Fibroblast of skin of abdomen (primary cell): ENCODE measurements around the gene GRIK4.

Experiments used
- DNase-seq: peaks from one replicate; pipeline ENCODE4 v3.0.0-alpha.2; 2013

GRIK4 gene

DNA sequence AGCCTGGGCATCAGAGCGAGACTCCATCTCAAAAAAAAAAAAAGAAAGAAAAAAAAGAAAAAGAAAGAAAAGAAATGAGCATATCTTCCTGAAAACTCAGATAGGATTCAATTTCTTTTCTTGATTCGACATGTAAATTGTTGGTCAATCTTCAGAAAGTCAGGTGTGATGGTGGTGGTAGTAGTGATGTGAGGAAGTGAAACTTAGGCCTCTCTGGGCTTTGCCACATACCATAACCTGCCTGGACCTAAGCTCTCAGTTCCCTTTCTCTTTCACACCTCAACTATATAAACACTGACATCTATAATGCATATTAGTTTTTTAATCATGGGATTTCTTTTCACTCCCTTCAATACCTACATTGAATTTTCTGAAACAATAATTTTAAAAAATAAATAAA is 414.4 kb downstream of the GRIK4 start:
- no peak for DNase-seq

DNA sequence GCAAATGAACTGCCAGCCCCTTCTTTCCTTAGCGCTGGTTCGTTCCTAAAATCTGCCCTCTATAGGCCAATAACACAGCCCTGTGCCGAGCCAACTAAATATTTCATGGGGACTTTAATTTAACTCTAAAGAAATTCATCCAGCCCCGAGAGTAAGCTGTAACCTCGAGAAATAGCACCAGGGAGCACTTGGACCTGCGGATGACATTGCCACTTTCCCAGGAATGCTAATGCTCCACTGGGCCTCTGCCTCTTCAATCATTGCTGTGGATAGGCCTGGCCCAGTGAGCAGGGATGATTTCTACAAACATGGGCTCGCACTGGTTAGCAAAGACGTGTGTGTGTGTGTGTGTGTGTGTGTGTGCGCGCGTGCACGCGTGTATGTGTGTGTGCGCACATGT is 417.1 kb downstream of the GRIK4 start:
- no peak for DNase-seq

GRCh38 chr11:120929090-120929489 is 417.5 kb downstream of the GRIK4 start:
- peak; percentile 27 for DNase-seq

- DNase-seq, result peak; percentile 26
Measured at GRCh38 chr11:120929664-120930154, 418.2 kb downstream of the GRIK4 start.

GRCh38 chr11:120931057-120931779 is 419.7 kb downstream of the GRIK4 start:
- DNase-seq, result no peak

- no peak for DNase-seq
Measured at GRCh38 chr11:120932305-120932915, 420.9 kb downstream of the GRIK4 start.

DNA sequence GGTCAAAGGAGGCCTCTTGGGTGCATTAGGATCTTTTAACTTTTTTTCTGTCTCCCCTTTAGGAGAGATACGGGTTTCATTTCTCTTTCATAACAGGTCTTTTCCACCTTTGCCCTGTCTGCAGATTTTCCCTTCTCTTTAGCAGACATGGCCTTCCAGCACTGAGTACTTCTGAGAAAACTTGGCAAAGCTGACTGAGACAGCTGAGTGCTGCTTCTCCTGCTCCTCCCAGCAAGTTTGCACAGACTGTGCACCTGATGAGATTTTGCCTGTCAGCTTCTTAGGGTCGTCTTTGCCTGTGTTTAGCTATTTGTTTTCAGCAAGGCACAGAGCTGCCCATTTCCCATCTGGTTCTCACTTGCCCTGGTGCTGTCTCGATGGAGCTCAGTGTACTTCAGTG is 424.8 kb downstream of the GRIK4 start:
- no peak for DNase-seq

GRCh38 chr11:120937501-120937900 is 426.0 kb downstream of the GRIK4 start:
- no peak for DNase-seq

DNA sequence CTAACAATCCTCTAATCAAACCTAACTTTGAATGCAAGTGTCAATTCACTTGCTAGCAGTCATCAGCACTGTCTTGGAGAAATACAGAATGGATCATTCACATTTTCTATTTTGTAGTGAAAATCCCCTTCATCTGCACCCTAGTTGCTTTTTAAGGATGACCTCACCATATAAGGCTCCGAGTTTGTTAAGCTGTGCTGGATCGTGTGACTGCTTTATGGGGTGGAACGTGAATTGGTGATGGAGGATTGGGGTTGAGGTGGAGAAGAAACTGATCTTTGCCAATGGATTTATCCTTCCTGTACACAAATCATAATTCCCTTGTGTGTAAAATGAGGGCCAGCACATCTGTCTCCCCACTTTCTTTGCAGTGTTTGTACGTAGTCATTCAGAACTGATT is 426.7 kb downstream of the GRIK4 start:
- DNase-seq, result no peak

DNA sequence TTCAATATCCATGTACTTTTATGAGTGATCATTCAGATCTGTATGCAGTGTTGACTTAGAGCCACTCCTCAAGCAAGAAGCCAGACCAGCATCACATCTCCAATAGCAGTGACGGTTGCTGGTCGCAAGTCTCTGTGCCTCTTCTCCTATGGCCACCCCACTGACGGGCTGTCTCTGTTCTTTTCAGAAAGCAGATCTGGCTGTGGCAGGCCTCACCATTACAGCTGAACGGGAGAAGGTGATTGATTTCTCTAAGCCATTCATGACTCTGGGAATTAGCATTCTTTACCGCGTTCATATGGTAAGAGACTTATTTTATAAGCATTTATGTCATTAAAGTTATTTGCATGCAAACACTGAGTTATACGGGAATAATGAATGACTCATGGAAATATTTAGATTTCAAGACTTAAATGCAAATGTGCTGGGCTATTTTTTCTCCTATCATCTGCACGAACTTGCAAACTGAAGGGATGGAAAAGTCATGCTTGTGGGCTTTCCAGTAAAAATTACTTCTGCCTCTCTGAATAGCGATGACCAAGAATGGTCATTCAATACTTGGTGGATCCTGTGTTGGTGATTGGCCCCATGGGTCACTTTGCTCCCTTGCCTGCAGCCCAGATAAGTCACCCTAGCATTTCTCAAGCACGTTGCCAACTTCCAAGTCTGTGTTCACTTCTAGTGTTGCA is 428.8 kb downstream of the GRIK4 start:
- peak; percentile 1 for DNase-seq

GRCh38 chr11:120941000-120941399 is 429.5 kb downstream of the GRIK4 start:
- DNase-seq, result no peak

GRCh38 chr11:120942701-120943100 is 431.2 kb downstream of the GRIK4 start:
- DNase-seq, result no peak

- no peak for DNase-seq
Measured at GRCh38 chr11:120945042-120945441, 433.5 kb downstream of the GRIK4 start.

DNA sequence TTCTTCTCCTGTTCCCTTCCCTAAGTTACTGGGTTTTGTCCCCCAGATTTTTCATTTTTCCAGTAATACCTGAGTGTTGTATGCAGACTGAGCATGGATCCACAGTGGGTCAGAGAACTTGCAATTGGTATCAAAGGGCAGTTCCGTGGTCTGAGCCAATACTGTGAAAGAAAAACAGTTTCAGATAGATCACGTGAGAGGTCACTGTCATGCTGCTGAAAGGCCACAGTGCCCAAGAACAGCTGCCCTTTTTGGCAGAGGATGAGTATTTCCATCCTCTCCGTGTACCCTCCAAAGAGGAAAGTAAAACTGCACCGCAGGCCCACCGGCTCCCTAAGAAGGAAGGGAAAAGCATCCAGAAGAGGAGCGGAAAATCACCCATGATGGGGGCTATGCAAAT is 439.3 kb downstream of the GRIK4 start:
- no peak for DNase-seq

- peak; percentile 75 for DNase-seq
Measured at GRCh38 chr11:120952461-120953434, 441.2 kb downstream of the GRIK4 start.

DNA sequence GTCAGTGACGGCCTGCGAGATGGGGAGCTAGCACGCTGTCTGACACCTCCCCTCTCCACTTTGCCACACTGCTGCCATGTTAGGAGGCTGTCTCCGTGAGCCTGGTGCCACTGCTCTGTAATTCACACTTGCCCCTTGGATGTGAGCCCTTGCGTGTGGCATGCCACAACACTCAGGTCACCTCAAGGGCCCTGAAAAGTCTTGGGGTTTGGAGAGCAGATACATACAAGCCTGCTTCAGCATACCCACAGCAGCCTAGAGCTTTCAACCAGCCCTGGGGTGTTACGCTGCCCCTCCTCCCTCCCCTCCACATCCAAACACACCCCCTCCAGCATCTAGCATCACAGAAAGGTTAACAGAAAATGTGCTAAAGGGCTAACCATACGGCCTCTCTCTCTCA is 442.8 kb downstream of the GRIK4 start:
- DNase-seq, result no peak

DNA sequence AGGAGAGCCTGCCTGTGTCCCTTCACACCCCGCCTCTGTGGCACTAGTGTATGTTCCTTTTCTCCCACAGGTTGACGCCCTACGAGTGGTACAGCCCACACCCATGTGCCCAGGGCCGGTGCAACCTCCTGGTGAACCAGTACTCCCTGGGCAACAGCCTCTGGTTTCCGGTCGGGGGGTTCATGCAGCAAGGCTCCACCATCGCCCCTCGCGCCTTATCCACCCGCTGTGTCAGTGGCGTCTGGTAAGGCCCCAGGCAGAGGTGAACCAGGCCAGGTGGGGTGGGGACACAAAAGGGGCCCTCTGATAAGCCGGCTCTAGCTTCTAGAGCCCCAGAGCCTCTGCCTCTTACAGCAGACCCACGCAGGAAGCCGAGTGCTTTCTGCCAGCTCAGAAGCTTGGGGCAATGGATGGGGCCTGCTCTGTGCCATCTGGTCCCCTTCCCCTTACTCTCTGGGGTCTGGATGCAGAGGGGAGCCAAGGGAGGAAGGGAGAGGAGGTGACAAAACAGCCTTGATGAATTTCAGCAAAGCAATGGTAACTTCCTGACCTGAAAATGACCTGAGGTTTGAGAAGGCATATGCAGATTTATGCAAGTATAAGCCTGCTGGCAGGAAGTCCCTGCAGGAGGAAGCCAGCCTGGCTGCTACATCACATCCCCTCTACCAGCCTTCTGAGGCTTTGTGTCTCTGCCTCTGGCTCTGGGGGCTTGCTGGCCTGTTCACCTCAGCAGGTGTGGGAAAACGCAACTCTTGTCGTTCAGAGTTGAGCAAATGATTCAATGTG is 445.4 kb downstream of the GRIK4 start:
- DNase-seq, result no peak

GRCh38 chr11:120958185-120958584 is 446.6 kb downstream of the GRIK4 start:
- DNase-seq, result no peak

DNA sequence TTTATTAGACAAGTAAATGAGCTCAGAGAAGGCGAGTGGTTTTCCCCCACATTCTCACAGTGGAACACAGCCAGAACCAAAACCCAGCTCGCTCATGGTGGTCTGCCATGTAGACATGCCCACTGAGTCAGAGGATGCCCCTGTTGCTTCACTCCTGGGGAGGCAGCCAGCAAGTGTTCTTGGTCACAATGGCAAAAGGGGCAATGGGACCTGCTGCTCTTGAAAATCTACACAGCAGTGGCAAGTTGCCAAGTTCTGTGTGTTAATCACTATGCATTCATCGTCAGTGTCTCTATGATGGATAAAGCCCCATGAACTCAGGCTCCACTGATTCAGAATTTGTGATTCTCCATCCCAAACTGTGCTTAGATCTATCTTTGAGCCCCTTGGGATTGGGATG is 447.6 kb downstream of the GRIK4 start:
- DNase-seq, result peak; percentile 2

- peak; percentile 60 for DNase-seq
Measured at GRCh38 chr11:120964857-120965256, 453.3 kb downstream of the GRIK4 start.

DNA sequence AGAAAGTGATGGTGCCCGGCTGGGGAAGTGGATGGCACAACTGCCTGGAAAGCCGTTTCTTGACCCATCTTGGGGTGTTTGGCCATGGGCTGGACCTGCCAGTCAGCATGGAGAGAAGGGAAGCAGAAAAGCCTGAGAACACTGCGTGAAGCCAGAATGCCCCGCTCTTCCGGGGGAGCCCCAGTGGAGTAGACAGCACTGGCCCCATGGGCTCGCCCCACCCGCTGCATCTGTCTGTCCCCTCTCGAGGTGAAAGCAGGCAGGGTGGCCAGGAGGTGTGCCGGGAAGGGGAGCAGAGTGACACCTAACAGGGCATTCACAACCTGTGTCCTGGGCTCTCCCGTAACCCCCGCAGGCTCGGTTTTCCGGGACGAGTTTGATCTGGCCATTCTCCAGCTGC is 455.3 kb downstream of the GRIK4 start:
- no peak for DNase-seq

GRCh38 chr11:120969993-120970392 is 458.4 kb downstream of the GRIK4 start:
- DNase-seq, result no peak
